Mucosa of gallbladder (tissue), 1 donor: Measurements from ENCODE around the gene TFAP2E. TPM values are rescaled to one million over a fixed set of nuclear protein-coding genes. Genes with fewer than 3 reads are reported as not detected.

Source experiments
- DNase-seq: peaks from one replicate; pipeline ENCODE4 v3.0.0-alpha.2; 2020; ENCODE audit warnings: low spot score
- total RNA-seq: library from RNA; stranded (reverse); gene quantifications from one replicate; pipeline ENCODE4 v1.2.1, GENCODE V29; 2021
- donor health status: DM: no; HTN: no; CAD: no.

TFAP2E gene
- total RNA-seq, 1 donor from 2014 or later = 0.66 TPM

DNA sequence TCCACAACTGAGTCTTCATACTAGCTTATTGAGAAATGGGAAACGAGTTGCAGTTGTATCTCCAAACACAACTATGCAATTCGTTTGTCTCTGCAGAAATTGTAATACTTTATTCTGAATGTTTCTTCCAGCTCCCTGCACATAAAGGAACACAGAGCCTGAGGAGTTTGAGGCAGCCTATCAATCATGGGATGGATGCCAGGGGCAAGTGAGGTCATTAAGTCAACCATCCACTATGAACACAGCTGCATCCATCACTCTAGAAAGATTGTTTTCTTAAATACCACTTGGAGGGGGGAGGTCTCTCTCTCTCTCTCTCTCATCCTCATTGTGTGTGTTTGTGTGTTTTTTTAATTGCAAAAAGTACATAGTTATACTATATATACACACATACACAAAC, 71.1 kb downstream of the TFAP2E start:
- DNase-seq = no peak

Other genes starting within 250 kb of the TFAP2E start
- gene KIAA0319L, start 15.9 kb upstream of the TFAP2E start, total RNA-seq = 82.5 TPM
- gene NCDN, start 15.5 kb upstream of the TFAP2E start, total RNA-seq = 43.9 TPM
- 40.1 TPM for gene PSMB2, start 68.2 kb downstream of the TFAP2E start, total RNA-seq
- 11.0 TPM for gene C1orf216, start 145.6 kb downstream of the TFAP2E start, total RNA-seq
- gene CLSPN, start 196.7 kb downstream of the TFAP2E start, total RNA-seq = 0.95 TPM
- 19.3 TPM for gene AGO4, start 234.7 kb downstream of the TFAP2E start, total RNA-seq